CMK (cell line): Measurements from ENCODE around the gene BARX2.

ENCODE experiments used
- DNase-seq: peaks from one replicate; pipeline ENCODE4 v3.0.0-alpha.2; 2010; ENCODE audit warnings: low read depth

BARX2 gene

DNA sequence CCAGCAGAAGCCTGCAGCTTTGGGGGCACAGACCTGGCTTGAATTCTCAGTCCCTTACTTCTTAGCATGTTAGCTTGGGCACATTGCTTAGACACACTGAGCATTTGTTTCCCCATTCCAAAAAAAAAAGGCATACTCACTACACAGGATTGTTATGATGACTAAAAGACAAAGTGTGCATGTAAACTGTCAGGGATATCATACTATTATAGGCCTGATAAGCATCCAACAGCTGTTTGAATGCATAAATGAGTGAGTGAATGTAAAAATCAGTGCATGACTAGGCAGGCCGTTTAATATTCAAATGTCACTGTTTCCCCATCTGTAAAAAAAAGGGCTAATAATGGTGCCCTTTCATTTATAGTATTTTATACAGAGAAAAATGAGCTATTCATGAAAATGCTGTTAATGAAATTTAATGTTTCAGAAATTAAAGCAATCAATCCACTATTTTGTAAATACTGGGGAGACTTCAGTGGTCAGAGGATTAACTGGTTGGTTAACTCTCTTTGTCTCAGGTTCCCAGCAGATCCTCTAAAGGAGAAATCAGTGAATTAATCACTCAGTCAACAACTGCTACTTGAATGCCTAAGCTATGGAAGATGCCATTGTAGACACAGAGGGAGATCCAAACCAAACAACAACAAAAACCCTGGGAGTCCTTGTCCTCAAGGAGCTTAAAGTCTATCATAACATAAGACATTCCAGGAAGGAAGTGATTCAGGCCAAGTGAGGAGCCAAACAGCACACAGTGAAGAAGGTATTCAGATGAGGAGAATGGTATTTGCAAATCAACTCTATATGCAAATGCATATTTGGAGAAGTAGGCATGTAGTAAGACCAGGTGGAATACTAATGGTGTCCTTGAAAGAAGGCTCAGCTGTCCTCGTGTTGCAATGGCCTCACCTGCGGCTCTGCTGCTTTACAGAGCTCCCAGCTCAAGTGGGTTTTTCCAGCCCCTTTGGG is 26.8 kb downstream of the BARX2 start:
- no peak for DNase-seq

DNA sequence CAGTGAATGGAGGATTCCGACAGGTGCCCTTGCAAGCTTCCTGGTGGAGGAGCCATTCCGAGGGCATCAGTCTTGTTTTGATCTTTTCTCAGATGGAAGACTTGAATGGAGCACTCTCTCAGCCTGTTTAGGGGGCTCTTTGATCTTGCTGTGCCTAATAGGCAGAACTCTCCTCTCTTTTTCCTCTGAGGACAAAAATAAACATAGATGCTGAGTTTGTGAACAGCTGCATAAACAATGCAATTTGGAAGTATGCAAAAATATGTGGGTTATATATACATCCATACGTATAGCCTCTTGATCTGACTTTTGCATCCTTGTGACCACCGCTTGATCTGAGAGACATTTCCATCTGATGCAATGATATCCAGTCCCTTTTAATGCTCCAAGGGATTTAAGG is 29.1 kb downstream of the BARX2 start:
- no peak for DNase-seq

DNA sequence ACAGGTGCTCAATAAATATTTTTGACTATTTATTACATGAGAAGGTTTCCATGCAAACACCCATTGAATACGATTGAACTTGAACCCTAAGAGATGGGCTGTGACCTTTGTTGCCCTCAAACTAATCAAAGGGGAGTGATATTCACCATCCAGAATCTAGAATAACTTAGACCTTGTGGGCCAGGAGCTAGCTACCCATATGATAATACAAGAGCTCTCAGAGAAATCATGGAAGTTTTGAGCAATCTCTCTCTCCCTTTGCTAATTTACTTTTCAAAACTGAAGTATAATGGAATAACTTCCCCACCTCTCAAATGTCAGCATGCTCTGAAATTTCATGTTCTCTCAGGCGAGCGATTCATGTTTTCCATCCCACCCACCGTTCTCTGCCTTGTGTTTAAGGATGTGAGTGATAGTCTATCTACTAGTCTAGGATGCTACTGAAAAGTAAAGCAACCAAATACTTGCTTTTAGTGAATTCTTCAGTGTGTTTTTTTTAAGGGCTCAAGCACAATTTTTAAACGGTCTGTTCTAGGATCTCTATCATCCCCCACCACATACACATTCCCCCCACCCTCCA is 33.3 kb downstream of the BARX2 start:
- DNase-seq = no peak

DNA sequence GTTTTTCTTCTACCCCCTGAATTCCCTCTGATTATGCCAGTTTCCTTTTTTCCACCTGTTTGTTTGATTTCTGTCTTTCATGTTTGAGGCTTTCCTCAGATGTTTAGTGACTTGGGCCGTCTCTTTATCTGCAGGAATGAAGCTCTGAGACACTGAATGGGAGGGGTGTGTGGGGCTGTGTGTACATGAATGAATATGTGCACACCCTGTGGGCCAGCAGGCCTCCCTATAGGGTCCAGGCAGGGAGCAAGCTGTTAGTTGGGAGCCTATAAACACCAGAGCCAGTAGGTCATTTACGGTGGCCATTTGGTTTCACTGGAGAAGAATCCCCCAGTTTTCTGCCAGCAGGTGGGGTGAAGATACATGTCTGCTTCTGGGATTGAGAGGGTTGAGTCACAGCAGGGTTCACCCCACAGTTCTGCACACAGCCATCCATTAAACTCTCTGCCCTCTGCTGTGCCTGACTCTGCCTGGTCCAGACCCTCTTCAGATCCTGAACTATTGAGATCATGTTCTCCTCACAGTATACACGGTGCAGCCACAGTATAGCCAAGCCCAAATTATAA is 34.8 kb downstream of the BARX2 start:
- DNase-seq = no peak

DNA sequence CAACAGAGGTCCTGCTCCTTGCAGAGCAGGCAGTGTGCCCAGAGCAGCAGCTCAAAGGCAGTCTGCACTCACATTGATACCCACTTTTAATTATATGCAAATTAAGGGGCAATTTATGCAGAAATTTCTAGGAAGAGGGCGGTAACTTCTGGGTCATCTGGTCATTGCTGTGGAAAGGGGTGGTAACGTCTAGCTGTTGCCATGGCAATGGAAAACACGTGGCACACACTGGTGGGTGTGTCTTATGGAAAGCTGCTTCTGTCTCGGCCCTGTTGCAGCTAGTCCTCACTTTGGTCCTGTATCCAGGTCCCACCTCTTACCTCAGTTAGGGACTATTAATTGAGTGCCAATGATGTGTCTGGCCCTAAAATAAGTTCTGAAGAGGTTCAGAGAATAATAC is 36.8 kb downstream of the BARX2 start:
- peak; percentile 5 for DNase-seq

DNA sequence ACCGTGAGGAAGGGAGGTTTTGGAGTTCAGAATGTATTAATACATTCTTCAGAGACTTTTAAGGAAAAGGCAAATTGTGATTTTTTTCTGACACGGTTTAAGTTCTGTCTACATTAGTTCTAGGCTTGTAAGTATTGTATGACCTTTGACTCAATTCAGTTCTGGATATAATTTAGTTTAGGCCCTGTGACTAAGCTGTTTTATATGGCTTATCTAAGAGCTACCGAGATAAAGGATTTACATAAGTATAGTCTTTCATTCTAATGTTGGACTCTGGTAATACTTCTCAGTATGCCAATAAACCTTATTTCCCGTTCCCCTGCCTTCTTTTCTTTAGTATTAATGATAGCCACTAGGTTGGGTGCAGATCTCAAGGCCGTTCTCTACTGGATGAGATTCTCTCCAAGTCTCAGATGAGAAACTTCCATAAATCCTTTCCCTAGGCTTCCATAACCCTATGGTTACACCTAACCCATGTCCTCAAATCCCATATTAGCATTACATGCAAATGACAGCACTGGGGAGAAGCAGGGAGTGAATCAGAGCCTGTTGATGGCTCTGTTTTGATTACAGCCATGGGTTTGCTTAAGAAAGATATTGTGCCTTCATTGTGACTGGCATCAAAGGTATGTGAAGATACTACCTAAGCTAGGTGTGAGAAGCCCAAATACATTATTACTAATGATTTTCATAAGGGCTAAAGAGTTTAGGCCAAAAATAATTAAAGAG is 38.7 kb downstream of the BARX2 start:
- no peak for DNase-seq

DNA sequence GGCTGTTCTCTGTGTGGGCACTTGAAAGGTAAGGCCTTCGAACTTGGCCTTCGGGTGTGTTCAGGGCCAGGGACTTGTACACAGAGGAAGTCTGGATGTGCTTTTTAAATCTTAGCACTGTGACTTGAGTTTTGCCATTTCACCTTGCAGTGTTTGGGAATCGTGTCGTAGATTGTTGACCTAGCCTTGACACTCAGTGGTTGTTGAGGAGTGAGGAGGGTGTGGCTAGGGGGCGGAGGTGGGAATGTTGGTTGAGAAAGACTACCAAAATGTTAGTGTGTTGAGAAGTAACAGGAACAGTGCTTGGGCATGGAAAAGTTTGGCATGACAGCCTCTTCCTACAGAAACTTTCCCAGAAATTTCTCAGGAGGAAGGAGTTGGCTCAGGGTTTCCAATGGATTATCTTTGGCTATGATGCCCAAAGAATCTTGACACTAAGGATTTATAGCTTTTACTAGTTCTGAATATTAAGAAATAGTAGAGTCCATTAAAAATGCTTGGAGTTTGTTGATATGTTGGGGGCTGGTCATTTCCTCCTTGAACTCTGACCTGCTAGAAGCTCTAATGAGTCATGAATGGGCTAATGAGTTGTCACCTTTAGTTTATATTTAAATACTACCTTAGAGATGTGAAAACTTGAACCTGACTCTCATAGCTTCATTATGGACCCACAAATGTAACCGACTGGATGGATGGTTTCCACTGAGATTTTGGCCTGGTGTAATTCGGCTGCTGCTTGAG is 40.6 kb downstream of the BARX2 start:
- DNase-seq = no peak

DNA sequence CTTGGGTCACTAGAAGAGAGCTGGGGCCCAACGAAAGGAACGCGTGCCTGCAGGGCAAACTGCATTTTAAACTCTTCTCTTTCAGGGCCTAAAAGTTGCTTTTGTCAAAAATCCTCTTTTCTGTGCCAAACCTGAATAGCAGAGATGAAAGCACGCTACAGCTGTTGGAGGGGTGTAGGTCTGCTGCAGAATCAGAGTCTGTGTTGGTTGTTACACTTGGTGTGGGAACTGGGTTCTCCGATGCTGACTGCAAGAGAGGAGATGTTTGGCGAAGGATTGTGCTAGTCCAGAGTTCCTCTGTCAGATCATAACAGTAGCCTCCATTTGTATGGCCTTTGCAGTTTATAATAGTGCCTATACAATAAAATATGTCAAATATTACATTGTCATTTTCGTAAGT is 41.8 kb downstream of the BARX2 start:
- no peak for DNase-seq

DNA sequence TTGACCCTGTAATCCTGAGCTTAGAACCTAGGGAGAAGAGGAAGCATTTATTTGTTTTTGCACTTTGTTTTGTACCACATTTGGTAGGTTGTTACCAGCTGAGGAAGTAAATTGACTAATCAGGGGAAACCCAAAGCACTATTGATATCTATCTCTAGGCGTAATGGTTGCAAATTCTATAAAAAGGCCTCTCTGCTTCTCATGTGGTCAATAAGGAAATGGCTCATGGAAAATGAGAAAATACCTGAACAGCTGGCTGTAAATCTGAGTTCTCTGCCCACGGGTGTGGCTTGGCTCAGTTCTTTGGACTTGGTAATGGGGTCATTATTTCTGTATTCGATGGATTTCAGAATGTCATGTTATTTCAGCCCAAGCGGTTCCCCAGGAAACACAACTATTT is 42.4 kb downstream of the BARX2 start:
- no peak for DNase-seq

DNA sequence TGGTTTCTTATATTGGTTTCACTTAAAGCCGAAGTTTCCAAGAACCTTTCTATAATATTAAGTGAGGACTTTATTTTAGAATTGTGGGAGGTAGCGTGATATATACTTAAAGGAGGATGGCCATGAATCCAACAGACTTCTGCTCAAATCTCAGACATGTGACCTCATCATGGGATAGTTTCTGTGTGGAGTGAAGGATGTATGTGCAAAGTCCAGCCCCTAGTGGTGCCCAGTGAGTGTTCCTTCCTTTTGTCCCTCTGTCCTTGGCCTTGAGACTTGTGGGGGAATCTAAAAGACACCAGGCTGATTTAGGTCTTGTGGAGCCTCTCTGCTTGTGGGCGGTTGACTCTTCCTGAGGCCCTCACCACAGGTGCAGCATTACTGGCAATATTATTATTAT is 43.7 kb downstream of the BARX2 start:
- DNase-seq = no peak

DNA sequence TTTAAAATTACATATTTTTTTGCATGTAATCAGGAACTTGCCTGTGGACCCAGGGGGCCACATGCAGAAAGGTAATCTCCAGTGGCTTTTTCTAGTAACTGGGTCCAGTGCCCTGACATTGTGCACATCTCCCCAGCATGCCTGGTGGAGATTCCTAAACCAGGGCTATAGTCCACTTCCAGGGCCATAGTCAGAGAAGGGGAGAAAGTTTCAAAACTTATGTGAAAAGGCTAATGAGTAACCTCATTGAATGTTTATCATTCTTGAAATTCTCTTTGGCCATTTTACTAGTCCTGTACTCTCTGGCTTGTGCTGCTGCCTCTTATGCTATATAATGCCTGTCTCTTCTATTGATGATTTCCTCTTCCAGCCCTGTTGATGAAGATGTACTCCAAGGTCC is 47.8 kb downstream of the BARX2 start:
- DNase-seq = no peak

DNA sequence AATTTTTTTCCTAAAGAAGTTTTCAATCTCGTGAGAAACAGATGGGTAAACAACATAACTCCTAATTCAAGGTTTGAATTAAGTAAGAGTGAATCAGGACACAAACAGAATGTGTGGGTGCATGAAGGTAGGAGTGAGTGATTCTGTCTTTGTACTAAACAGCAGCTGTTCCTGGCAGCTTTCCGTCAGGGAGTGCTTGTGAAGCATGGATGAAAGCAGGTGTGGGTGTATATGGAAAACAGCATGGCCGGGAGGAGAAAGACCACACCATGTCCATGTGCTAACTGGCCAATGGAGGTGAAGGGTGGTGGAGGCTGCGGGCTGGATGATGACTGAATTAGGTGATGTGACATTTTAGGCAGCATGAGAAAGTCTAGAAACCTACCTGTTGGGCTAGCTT is 49.6 kb downstream of the BARX2 start:
- no peak for DNase-seq

DNA sequence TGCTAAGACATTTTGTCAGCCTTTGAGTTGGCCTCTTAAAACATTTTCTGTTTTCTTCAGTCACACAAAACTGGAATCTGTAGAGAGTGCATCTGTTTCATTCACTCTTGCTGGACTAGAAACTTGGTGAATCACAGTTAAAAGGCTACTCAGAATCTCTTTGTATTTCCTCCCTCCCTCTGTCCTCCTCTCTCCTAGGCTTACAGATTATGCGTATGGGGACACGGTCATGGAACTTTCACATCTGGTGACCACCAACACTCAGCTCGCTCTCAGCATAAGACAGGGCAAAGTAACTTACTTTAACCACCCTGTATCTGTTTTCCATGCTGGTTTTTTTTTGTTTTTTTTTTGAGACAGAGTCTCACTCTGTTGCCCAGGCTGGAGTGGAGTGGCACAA is 50.4 kb downstream of the BARX2 start:
- DNase-seq = no peak

DNA sequence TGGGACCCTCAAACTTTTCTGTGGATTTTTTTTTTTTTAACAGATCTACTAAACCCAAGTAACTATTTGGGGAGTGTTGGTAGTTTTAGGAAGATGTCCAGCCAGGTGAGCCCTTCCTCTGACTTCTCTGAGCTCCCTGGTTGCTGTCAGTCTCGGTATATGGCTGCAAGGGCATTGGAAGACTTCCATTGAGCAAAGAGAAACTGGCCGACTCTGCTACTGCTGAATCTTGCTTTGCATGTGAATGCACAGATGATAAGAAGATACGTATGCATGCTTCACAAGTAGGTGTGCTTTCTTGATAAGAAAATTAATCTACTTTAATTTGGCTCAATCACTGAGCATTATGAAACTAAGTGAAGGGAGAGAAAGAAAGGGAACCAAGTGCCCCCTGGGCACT is 51.1 kb downstream of the BARX2 start:
- no peak for DNase-seq

DNA sequence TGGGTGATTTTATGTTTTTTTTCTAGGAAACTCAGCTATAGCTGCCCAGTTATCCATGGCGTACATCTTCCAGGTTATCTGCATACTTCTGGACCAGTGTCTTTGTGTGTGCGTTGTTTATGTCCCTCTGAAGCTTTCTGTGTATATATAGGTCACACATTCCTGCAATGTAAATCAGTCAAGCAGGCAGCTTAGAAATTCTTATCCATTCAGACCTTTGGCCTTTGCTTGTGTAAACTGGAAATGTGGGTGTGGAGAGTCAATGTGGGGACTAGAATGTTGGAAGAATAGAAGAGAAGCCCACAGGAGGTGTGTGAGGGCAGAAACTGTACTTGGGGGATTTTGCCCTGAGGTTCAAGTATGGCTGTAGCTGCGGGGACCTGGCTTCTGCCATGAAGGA is 51.7 kb downstream of the BARX2 start:
- no peak for DNase-seq

DNA sequence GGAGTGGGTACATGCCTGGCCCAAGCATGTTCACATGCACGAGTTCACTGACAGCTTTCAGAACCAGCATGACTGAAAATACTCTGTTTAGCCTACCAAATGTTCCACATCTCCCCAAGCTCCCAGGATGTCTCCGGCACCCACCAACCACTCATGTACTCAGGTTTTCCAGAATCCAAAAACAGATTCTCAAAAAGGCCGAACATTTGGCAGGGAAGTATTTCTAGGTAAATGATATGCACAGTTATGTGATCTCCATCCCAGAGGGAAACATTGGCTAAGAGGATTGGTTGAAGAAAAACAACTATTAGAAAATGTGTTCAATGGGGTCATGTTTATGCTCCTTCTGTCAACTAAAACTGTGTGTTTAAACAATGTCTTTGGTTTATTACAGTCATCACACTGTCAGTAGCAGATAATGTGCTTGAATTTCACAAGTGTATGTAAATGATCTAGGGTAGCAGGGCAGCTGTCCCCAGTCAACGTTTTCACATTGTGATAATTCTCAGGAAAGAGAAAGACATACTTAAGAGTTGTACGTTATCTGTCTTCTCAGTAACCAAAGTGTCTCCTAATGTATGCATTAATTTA is 52.3 kb downstream of the BARX2 start:
- no peak for DNase-seq

DNA sequence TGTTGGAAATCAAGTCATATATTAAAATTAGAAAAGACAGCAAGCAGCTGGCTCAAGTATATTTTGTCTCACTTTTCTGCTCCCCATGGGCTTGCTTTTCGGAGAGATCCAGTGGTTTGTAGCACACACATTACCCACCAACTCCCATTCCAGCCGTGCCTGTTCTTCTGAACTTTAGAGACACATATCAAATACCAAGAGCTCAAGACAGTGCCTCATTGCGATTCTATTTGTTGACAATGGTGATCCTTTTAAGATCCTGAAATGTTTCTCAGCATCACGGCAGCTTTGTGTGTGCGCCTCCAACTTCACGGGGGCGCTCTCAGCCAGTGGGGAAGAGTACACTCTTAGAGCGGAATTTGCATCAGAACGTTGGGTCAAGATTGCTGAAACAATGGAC is 52.9 kb downstream of the BARX2 start:
- DNase-seq = no peak

DNA sequence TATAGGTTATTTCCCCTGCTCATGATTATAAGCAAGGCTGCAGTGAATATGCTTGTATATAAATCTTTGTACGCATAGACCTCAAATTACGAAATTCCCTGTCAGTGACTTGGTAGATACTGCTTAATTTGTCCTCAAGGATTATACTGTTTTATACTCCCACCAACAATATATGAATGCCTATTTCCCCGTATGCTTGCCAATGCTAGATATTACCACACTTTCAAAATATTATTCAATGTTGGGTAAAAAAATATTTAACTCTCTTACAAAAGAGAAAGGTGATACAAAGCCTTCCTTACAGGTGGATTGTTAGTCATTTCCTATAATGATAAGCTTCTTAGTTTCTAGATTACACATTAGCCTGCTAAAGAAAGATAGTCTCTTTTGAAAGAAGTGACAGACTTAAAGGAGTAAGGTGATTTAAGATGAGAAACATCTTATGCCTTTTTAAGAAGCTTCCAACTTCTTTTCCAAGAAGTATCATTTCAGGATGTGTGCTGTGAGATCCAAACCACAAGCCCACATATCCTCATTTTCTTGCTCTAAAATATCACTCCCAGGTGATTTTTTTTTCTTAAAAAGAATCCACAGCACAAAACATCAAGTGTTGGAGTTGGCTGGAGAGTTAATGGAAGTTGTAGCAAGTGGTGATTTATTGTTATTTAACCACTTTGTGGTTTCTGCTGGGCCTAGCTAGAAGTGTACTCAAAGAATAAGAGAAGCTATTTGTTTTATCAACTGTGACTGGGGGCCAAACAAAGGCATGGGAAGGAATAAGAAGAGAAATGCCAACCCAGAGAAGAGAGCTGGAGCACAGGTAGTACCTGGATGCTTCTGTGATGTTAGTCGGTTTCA is 59.2 kb downstream of the BARX2 start:
- no peak for DNase-seq

DNA sequence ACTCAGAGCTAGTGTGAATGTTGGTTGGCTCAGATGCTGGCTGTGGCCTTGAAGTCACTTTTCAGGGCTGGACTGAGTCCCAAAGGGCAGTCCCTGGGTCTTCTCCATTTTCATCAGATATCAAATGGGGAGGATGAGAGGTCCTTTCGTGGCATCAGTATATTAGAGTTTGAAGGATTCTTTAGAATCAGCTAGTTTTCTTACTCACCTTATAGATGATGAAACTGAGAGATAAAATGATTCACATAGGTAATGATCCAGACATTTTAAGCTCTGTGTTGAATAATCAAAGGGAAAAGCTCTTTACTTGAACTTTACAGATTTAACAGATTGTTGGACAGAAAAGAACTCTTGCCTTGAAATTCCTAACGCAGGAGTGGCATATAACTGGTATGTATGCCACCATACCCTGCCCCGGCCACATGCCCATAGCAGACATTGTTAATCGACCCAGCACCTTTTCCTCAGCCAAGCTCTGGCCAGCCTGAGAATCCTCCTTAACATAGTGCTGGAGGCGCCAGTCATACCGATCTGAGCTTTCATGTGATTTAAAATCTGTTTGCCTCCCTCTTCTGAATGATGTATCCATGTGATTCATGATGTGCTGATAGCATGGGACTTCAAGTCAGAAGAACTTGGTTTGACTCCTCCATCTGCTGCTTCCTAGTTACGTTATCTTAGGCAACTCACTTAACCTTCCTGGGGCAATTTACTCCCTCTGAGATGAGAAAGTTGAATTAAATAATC is 60.0 kb downstream of the BARX2 start:
- no peak for DNase-seq

DNA sequence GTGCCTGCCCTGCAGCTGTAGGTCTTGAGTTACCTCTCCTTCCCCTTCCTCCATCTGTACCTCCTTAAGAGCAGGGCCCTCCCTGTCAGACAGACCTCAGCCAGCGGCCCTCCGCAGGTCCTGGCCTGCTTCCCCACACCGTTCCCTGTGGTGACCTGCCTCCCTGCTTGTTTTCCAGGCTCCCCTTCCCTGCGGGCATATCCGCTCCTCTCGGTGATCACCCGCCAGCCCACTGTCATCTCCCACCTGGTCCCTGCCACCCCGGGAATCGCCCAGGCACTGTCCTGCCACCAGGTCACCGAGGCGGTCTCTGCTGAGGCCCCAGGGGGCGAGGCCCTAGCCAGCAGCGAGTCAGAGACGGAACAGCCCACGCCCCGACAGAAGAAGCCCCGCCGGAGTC is 60.9 kb downstream of the BARX2 start:
- no peak for DNase-seq
